Stomach smooth muscle (tissue), 2 donors: ENCODE measurements around the gene EXOC4.

ENCODE experiments used
- H3K27ac ChIP-seq: one replicate; pipeline ENCODE4 v1.7.0; 2013; ENCODE audit warnings: mild to moderate bottlenecking, low read length, inconsistent platforms
- H3K27me3 ChIP-seq, 2 donors: one replicate each; pipeline ENCODE4 v1.7.0; 2013; ENCODE audit warnings: low read length in 2 of 2; ENCODE audit not compliant: insufficient read depth in 2 of 2, control insufficient read depth in 1 of 2
- H3K36me3 ChIP-seq, 2 donors: one replicate each; pipeline ENCODE4 v1.7.0; 2013; ENCODE audit warnings: low read length in 2 of 2; ENCODE audit not compliant: control insufficient read depth in 2 of 2, insufficient read depth in 2 of 2
- H3K4me1 ChIP-seq: one replicate; pipeline ENCODE4 v1.7.0; 2013; ENCODE audit warnings: low read length; ENCODE audit not compliant: control insufficient read depth, insufficient read depth
- H3K4me3 ChIP-seq, 2 donors: one replicate each; pipeline ENCODE4 v1.7.0; 2013; ENCODE audit warnings: low read length in 2 of 2
- H3K9ac ChIP-seq, 2 donors: one replicate each; pipeline ENCODE4 v1.7.0; 2013; ENCODE audit warnings: low read length in 2 of 2, mild to moderate bottlenecking in 1 of 2
- H3K9me3 ChIP-seq, 2 donors: one replicate each; pipeline ENCODE4 v1.7.0; 2013; ENCODE audit warnings: low read length in 2 of 2; ENCODE audit not compliant: control insufficient read depth in 2 of 2
- donor health status: healthy.
- donor health status: Pancreatic carcinoma.

The EXOC4 gene

DNA sequence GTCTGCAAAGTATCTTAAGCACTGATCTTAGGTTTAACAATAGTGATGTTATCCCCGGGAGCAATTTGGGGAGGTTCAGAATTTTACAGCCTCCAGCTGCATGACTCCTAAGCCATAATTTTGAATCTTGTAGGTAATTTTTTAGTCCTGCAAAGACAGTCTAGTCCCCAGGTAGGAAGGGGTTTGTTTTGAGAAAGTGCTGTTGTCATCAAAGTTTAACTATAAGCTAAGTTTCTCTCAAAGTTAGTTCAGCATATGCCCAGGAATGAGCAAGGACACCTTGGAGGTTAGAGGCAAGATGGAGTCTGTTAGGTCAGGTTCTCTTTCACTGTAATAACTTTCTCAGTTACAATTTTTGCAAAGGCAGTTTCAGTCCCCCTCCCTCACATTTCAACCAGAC, 795.3 kb downstream of the EXOC4 start:
- H3K9ac ChIP-seq = no peak overlapping the region

DNA sequence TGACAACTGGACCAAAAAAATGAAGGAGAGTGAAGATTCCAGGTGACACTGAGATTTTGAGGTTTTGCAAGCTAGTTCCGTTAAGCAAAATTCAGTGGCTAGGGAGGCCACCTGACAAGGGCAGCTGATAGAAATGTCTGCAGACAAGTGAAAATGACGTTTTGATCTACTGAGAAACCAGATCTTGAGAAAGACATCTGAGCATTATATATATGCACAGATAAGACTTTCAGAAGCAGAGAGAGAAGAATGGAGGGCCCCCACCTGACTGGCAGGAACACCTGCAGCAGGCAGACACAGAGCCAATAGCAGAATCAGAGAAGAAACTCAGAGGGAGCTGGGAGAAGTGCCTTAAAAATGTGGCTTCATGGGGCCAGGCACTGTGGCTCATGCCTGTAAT, 798.1 kb downstream of the EXOC4 start:
- H3K36me3 ChIP-seq = no peaks in the 10 kb centered on the region
- H3K27me3 ChIP-seq = no peaks in the 10 kb centered on the region
- no peak overlapping the region for H3K27ac ChIP-seq
- no peaks in the 10 kb centered on the region for H3K9me3 ChIP-seq
- no peaks in the 10 kb centered on the region for H3K4me1 ChIP-seq
- H3K9ac ChIP-seq = no peak overlapping the region
- H3K4me3 ChIP-seq = no peak overlapping the region

More for the DNA sequence above, 795.3 kb downstream of the EXOC4 start:
- Histone ChIP-seq H3K27ac (no peak overlapping the region), H3K36me3 (no peaks in the 10 kb centered on the region), H3K9me3 (no peaks in the 10 kb centered on the region), H3K4me1 (no peaks in the 10 kb centered on the region), H3K4me3 (no peak overlapping the region), H3K27me3 (no peaks in the 10 kb centered on the region)

DNA sequence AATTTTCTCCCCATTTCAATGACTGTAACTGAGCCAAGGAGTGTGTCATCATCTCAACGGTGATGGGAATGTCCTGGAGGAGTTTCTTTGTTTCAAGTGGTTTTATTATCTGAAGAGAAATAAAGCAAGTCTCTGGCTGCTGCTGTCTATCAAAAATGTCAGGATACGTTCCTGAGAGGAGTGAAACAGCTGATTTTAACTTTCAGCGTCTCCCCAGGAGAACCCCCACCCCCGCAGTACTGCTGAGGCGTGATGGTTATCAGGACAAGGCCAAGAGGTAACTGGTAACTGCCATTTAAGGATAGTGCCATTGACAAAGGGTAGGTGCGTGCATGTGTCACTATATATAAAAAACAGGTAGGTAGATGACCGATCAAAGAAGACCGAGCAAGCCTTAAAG, 803.9 kb downstream of the EXOC4 start:
- Histone ChIP-seq H3K4me1 (no peaks in the 10 kb centered on the region), H3K36me3 (no peaks in the 10 kb centered on the region), H3K4me3 (no peak overlapping the region), H3K9ac (no peak overlapping the region), H3K27me3 (no peaks in the 10 kb centered on the region), H3K27ac (no peak overlapping the region), H3K9me3 (no peaks in the 10 kb centered on the region)

DNA sequence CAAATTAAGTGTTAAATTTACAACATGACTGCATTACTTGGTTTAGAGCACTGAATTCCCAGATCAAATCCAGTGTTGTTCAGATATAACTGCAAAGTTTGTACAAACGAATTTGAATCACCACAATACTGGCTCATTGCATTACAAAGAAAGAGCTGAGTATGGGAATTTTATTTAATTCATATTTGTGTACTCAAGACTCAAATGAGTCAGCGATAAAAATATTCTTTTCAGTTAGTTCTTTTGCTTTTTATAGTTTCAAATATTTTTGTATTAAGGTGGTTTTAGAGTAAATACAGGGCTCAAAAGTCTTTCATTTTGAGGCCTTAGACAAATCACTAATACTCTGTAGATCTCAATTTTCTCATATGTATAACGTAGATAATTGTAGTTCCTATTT, 805.6 kb downstream of the EXOC4 start:
- Histone ChIP-seq H3K9ac (no peak overlapping the region), H3K36me3 (peaks cover 0 to 4% of the 10 kb centered on the region in 2 donors), H3K27me3 (no peaks in the 10 kb centered on the region), H3K27ac (no peak overlapping the region), H3K4me3 (no peak overlapping the region), H3K9me3 (no peaks in the 10 kb centered on the region), H3K4me1 (no peaks in the 10 kb centered on the region)

DNA sequence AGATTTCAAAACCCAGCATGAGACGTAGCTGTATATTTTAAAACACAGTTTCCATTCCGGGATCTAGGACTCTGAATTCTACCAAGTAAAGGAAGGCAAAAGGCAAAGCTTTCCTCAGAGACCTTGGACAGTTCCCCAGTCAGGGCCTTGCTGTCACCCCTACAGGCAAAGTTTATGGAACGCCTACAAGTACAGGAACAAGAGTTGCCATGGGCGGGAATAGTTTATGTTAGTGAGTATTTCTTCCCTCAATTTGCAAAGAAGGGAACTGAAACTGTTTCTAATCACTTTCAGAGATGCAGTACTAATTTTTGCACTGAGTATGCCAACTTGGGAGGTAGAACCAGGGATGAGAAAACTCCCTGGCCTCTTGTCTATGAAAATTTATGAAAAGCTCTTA, 806.1 kb downstream of the EXOC4 start:
- Histone ChIP-seq H3K27me3 (no peaks in the 10 kb centered on the region), H3K36me3 (peaks cover 0 to 4% of the 10 kb centered on the region in 2 donors), H3K27ac (no peak overlapping the region), H3K4me1 (no peaks in the 10 kb centered on the region), H3K9me3 (no peaks in the 10 kb centered on the region), H3K9ac (no peak overlapping the region), H3K4me3 (no peak overlapping the region)

DNA sequence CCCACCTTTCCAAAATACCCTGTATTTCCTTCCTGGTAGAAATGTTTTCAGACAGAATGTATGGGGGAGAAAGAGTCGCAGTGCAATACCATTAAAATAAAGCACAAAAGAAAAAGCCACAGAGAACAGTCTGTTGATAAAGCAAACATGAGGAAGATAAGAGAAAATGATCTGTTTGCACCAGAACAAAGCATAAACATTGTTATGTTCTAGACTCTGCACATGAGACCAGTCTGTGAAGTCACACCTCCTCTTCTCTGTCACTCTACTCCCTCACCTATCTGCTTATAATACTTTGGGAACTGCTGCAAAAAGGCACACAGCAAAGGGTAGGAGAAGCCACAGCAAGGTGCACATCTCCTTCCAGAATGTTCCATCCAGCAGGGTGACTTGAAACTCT, 807.0 kb downstream of the EXOC4 start:
- peaks cover 0 to 4% of the 10 kb centered on the region in 2 donors for H3K36me3 ChIP-seq
- H3K9me3 ChIP-seq = no peaks in the 10 kb centered on the region
- H3K4me1 ChIP-seq = no peaks in the 10 kb centered on the region
- H3K27ac ChIP-seq = no peak overlapping the region
- no peak overlapping the region for H3K4me3 ChIP-seq
- H3K27me3 ChIP-seq = no peaks in the 10 kb centered on the region
- no peak overlapping the region for H3K9ac ChIP-seq

DNA sequence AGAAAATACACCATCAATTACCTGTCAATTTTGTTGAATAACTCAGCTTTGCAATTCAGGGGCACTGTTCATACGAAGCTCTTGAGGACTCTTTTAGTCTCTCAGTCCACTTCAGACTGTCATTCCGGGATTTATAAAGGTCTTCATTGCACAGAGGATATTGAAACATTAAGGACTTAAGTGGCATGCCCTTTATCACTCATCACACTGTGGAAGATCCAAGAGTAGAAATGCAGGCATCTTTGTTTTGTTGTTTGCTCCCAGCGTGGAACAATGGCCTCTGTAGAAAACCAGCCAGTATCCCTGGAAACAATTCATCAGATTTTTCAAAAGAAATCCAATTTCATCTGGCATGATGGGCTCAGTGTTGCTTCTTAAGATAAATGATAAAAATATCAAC, 808.0 kb downstream of the EXOC4 start:
- Histone ChIP-seq H3K9me3 (no peaks in the 10 kb centered on the region), H3K4me3 (no peak overlapping the region), H3K27me3 (no peaks in the 10 kb centered on the region), H3K27ac (no peak overlapping the region), H3K36me3 (peaks cover 0 to 4% of the 10 kb centered on the region in 2 donors), H3K9ac (no peak overlapping the region), H3K4me1 (no peaks in the 10 kb centered on the region)

DNA sequence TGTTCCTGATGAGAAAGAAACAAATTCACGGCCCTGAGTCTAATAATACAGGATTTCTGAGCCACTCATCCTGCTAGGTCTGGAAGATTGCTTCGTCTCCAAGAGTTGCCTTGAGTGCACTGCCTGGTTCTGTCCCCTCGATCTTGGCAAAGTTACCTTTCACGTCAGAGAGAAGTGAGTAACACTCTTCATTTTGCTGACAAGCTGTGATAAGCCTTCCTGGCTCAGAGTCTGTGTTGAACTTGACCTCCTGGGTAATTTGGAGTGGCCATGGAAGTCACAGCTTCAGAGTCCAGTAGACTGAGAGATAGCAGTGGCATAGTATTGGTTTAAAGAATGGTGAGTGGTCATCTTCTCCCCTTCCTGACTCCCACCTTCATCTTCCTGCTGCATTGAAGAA, 809.6 kb downstream of the EXOC4 start:
- Histone ChIP-seq H3K4me3 (no peak overlapping the region), H3K36me3 (peaks cover 0 to 4% of the 10 kb centered on the region in 2 donors), H3K9ac (no peak overlapping the region), H3K27me3 (no peaks in the 10 kb centered on the region), H3K4me1 (no peaks in the 10 kb centered on the region), H3K9me3 (no peaks in the 10 kb centered on the region), H3K27ac (no peak overlapping the region)

DNA sequence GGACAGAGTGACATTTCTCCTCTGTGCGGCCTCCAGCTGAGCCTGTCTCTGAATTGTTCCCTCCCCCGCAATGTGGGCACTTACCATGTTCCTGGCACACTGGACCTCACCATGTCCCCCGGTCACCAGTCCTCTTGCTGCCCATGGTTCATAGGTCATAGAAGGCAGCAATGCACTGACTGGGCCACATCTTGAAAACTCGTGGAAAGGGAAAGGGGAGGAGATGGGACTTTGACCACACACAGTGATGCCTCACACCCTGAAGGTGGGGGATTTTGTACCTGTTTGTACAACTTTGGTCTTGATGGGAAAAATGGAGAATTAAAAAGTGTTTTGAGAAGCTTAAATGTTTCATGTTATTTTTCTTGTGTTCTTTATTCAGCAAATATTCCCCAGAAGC, 812.5 kb downstream of the EXOC4 start:
- Histone ChIP-seq H3K9ac (no peak overlapping the region), H3K27me3 (no peaks in the 10 kb centered on the region), H3K4me3 (no peak overlapping the region), H3K9me3 (no peaks in the 10 kb centered on the region), H3K27ac (no peak overlapping the region), H3K4me1 (no peaks in the 10 kb centered on the region), H3K36me3 (peaks cover 0 to 6% of the 10 kb centered on the region in 2 donors)

DNA sequence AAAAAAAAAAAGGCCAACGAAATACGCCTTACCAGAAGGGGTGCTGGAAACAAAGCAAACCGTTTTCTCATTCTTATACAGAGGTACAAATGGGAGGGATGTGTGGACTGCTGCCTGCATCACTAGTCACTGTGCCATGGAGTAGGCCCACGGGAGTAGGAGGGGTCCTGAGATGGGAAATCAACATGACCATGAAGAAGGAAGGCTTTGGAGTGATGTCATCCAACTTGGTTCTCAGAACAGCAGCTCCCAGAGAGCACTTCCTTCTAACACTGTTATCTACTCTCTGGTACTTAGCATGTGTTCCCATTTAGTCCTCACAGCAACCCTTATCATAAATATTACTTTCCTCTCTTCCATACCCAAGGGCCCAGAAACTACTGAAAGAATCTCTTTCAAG, 814.3 kb downstream of the EXOC4 start:
- Histone ChIP-seq H3K4me3 (no peak overlapping the region), H3K9ac (no peak overlapping the region), H3K36me3 (peaks cover 0 to 6% of the 10 kb centered on the region in 2 donors), H3K9me3 (no peaks in the 10 kb centered on the region), H3K27me3 (no peaks in the 10 kb centered on the region), H3K4me1 (no peaks in the 10 kb centered on the region), H3K27ac (no peak overlapping the region)

DNA sequence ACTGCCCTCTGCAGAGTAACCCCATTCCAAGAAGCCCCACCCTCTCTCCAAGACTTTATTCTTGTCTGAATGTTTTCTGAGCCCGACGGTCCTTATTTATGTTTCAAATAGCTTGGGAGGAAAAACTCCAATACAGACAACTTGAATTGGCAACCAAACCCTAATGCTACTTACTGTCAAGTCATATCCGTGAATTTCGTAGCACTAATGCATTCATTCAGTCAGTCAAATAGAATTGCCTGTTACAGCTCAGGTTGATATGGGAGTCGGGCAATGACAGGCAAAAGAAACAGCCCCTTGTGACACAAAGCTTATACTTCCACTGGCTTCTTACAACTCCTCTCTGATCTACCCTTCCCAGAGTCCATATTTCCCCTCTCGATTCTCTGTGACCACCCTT, 815.8 kb downstream of the EXOC4 start:
- no peaks in the 10 kb centered on the region for H3K9me3 ChIP-seq
- H3K4me1 ChIP-seq = no peaks in the 10 kb centered on the region
- no peak overlapping the region for H3K4me3 ChIP-seq
- no peaks in the 10 kb centered on the region for H3K27me3 ChIP-seq
- peaks cover 0 to 2% of the 10 kb centered on the region in 2 donors for H3K36me3 ChIP-seq
- H3K27ac ChIP-seq = no peak overlapping the region
- no peak overlapping the region for H3K9ac ChIP-seq
